ENCODE data around the gene HSPB8. TPM values are rescaled to one million over a fixed set of nuclear protein-coding genes. Genes with fewer than 3 reads are reported as not detected.

Gene HSPB8
- total RNA-seq, 1 donor from 2014 or later, result 35.6 TPM

DNA sequence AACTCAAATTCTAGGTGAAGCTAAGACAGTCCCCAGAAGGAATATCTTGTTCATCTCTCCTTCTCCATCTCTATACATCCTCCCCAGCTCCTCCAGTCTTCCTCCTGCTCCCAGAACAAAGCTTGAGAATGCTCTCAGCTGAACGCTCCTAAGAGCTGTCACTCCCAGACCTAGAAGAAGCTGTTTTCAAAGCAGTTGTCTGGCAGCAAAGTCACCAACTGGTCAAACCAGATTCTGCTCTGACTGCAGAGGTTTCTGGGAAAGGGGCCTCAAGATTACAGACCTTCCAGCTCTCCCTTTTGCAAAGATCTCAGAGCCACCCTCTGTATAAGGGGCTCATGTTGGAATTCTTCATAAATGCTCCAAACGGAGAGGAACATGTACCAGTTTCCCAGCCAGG is 9.6 kb upstream of the HSPB8 start:
- peak; percentile 57 for DNase-seq (ENCODE audit: low spot score)

DNA sequence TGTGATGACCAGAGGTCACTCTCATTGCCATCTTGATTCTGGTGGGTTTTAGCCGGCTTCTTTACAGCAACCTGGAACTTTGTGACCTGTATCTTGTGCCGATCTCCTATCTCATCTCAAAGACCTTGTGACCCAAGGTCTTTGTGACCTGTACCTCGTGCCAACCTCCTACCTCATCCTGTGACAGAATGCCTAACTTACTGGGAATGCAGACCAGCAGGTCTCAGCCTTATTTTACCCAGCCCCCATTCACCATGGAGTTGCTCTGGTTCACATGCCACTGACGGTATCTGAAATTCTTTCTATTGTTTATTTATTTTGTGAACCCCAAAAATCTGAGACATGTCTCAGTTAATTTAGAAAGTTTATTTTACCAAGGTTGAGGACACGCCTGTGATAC is 7.4 kb upstream of the HSPB8 start:
- DNase-seq (ENCODE audit: low spot score), result no peak

- DNase-seq (ENCODE audit: low spot score), result no peak
These were observed 6.9 kb upstream of the HSPB8 start for GRCh38 chr12:119171691-119172425.

GRCh38 chr12:119175081-119175480 is 3.6 kb upstream of the HSPB8 start:
- DNase-seq (ENCODE audit: low spot score), result no peak

GRCh38 chr12:119176267-119177055 is 2.3 kb upstream of the HSPB8 start:
- DNase-seq (ENCODE audit: low spot score), result peak; percentile 96

- peak; percentile 19 for DNase-seq (ENCODE audit: low spot score)
These were observed 1.7 kb upstream of the HSPB8 start for GRCh38 chr12:119177056-119177325.

DNA sequence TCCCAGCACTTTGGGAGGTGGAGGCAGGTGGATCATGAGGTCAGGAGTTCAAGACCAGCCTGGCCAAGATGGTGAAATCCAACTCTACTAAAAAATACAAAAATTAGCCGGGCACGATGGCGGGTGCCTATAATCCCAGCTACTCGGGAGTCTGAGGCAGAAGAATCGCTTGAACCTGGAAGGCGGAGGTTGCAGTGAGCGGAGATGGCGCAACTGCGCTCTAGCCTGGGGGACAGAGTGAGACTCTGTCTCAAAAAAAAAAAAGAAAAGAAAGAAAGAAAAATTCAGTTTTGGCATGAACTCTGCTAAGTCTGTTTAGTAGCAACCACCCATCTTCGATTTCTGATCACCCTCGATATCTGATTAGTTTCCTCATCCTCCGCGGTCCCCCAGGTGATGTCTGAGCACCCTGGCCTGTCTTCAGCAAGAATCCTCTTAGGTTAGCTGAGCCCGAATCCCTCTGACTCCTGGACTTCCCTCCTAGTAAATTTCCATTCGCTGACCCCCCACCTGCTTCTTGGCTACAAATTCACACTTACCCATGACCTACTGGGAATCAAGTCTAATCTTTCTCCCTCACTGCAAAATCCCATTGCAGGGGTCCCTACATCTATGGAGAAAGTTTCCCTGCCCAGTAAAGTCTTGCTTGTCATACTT is 879 bp upstream of the HSPB8 start:
- DNase-seq (ENCODE audit: low spot score), result no peak

- peak; percentile 52 for DNase-seq (ENCODE audit: low spot score)
These were observed 747 bp downstream of the HSPB8 start for GRCh38 chr12:119179335-119180021.

DNA sequence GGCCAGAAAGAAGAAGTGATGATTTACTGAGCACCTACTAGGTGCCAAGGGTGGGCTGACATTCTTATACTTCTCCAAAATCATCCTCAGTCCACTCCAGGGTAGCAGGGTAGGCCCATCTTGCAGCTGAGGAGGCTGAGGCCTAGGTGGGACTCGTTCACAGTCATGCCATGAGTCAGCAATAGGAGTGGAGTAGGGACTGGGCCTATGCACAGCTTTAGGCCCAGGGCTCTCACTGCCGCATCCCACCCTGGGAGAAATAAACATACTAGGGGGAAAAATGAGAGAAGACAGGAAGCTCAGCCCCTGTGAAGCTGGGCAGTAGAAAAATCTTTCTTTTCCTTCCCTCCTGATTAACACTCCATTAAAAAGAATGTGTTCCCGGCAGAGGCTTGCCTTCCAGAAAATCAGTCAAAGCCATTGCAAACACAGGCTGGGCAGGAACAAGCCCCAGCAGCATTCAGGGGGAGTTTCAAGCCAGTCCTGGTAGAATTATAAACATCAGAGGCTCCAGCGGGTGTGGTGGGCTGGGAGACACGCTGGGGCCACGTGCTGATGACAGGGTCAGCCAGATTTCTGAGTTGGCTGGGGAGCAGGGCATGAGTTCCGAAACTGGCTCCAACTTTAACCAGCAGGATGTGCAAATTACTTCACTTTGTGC is 1.8 kb downstream of the HSPB8 start:
- DNase-seq (ENCODE audit: low spot score), result peak; percentile 58

DNA sequence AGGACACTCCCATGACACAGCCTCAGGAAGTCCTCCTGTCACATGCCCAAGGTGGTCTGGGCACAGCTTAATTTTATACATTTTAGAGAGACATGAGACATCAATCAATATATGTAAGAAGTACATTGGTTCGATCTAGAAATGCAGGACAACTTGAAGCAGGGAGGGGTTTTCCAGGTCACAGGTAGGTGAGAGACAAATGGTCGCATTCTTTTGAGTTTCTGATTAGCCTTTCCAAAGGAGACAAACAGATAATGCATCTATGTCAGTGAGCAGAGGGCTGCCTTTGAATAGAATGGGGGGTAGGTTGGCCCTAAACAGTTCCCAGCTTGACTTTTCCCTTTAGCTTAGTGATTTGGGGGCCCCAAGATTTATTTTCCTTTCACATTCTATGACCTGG is 2.5 kb downstream of the HSPB8 start:
- DNase-seq (ENCODE audit: low spot score), result no peak

DNA sequence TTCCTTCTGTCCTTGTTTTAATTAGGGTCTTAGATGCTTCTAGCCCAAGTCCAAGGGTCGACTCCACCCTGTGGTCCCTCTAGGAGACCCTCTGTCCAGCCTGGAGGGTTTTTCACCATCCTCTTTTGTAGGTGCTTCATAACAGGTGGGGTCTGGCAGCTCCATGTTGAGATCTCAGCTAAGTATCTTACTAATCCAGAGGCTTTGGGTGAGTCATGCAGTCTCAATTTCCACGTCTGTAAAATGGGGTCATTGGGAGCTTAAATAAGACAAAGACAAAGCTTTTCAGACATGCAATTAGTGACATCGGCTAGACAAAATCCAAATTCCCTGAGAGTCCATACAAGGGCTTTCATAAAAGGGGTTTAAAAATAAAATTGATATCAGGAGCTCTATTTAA is 3.2 kb downstream of the HSPB8 start:
- DNase-seq (ENCODE audit: low spot score), result no peak

DNA sequence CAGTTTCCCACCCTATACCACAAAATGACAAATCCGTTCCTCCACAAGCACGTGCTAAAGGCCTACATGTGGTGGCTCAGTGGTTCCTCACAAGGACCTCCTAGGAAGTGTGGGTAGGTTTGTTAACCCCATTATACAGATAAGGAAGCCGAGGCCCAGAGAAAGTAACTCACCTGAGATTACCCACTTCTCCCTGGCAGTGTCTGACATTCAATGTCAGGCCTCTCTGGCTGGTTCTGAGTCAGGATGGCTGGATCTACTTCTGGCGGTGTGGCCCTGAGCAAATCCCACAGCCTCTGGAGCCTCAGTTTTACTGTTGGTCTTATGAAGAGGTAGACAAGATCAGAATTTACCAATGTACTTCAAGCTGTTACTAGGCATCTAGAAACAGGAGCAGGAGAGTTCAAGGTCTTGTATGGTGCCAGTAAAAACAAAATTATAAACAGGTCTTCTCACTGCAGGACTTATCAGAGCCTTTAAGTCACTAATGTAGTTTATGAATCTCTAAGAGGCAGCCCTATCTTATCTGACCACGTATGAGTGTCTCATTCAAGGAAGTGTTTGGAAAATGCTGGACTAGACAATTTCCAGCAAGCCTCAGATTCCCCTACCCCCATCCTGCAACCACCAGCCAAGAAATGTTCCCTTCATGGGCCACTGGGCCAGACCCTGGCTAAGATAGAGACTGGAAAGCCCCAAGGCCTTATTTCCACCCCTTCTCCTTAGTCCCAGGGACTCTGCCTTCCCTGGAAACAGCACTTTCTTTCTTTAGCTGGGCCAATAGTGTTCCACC is 4.2 kb downstream of the HSPB8 start:
- peak; percentile 28 for DNase-seq (ENCODE audit: low spot score)

DNA sequence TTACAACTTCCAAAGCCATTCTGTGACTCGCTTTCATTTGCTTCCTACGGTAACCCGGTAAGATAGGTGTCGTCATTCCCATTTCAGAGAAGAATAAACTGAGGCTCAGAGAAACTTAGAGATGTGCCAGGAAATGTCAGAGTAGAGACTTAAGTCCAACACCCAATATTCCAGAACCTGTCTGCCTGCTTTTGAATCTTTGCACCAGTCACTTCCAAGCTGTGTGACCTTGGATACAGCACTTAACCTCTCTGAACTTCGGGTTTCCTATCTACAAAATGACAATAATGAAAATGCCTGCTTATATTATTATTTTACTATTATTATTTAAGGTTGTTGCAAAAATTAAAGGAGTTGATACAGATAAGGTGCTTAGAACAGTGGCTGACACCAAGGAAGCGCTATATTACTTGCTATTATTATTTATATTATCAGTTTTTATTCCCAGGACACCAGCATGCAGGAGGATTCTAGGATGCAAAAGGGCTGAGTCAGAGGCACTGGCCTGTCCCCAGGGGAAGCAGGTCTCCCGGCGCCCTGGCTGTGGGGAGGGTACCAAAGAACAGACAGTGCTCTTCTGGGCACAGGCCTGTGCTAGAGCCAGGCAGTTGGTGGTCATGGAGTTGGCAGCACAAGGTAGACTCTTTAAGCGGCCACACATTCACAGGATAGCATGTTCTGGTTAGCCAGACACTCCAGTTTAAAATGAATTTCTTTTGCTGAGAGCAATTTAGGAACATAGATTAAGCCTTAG is 5.4 kb downstream of the HSPB8 start:
- DNase-seq (ENCODE audit: low spot score), result no peak

DNA sequence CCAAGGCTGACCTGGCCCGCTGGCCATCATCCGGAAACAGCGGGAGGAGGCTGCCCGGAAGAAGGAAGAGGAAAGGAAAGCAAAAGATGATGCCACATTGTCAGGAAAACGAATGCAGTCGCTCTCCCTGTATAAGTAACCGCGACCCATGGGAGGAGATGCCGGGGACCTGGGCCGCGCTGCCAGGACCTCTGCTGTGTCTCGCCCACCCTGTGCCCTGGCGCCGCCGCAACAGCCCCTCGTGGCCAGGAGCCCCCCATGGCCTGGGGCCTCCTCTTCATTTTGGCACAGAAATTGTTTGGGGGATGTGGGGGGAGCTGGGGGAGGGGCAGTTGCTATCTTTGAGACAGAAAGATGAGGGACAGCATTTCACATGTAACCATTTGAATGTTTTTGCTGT is 16.5 kb downstream of the HSPB8 start:
- DNase-seq (ENCODE audit: low spot score), result no peak

- no peak for DNase-seq (ENCODE audit: low spot score)
These were observed 19.7 kb downstream of the HSPB8 start for GRCh38 chr12:119198440-119198839.

DNA sequence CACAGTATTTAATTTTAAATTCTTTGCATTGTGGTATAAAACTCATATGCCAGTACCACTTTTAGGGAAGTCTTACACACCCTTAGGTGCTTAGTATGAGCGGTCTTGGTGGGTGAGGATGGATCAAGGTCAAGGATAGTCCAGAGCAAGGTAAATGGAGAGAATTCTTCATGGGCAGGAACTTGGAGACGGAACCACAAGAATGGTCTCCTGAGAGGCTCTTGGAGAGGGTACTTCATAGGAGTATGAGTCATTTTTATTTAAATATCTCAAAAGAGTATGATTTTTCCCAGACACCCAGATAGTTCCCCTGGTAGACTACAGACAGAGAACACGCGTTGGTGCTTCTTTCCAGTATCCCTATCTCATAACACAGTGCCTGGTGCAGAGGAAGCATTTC is 21.9 kb downstream of the HSPB8 start:
- DNase-seq (ENCODE audit: low spot score), result no peak

DNA sequence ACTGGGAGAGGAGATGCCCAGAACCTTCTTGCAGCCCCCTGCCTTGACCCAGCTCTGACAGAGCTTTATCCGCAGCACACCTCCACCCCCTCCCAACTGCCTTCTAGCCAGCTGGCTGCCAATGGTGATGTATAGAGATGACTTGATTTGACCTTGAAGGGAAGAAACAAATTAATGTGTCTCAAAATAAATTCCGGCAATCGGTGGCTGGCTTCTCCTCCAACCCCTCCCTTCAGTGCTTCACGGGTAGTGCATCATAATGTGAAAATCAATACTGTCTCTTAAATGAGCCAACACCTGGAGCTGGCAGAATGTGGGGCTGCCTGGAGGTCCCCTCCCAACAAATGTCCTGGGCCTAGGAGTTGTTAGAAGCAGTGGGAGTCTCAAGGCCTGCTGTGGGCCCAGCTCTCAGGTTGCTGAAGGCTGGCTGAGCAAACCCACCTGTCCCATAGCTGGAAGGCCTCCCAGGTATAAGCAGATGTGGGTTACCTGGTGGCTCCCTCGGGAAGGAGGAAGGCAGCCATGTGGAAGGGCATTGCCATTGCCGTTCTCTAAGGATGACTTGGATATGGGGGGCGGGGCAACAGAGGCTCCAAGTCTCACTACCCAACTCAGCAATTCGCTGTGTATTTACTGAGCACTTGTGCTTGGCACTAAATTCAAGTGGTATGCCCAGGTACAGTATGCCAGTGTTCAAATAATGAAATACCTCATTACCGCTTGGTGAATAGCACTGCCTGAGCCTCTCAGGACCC is 23.2 kb downstream of the HSPB8 start:
- DNase-seq (ENCODE audit: low spot score), result no peak

GRCh38 chr12:119202544-119202943 is 23.8 kb downstream of the HSPB8 start:
- no peak for DNase-seq (ENCODE audit: low spot score)

DNA sequence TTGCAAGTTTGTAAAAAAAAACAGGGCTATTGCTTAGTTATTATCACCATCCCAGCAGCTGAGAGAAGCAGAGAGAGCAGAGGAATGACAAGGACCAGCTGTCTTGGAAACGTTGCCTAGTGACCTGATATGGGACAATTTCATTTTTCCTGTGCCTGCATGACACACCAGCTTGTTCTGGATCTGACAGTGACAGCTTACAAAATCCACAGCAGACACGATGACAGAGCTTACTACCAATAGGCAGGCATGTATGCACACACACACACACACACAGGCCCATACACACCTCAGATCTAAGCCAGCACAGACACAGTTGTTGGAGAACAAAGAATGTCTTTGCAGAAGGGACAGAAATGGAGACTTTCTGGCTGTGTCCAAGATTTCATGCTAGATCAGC is 25.4 kb downstream of the HSPB8 start:
- peak; percentile 21 for DNase-seq (ENCODE audit: low spot score)
